Neural cell (in vitro differentiated cells): Measurements from ENCODE around the gene ARSB. TPM values are rescaled to one million over a fixed set of nuclear protein-coding genes. Genes with fewer than 3 reads are reported as not detected.
A peak's percentile ranks its signal among the peaks of the same experiment; 100 is the strongest.

Experiments used
- H2AFZ ChIP-seq: fragments of 200-600, 300-800 bp; sonication (generic), shearing (Covaris generic); 2 replicates; pipeline ENCODE4 v1.6.0; 2014; ENCODE audit warnings: low read depth, mild to moderate bottlenecking, antibody characterized with exemption, low read length, moderate library complexity
- H3F3A ChIP-seq: fragments of 200-600 bp; shearing (Covaris generic); 2 replicates; pipeline ENCODE4 v1.6.1; 2016; ENCODE audit warnings: mild to moderate bottlenecking, moderate library complexity, mixed read lengths, antibody characterized with exemption, low read length; ENCODE audit not compliant: insufficient read depth, poor library complexity, severe bottlenecking
- H3K27ac ChIP-seq: fragments of 200-600, 300-800 bp; sonication (generic), shearing (Covaris generic); 2 replicates; pipeline ENCODE4 v1.5.1; 2014; ENCODE audit warnings: mild to moderate bottlenecking, low read length, moderate library complexity
- H3K27me3 ChIP-seq: fragments of 300-800, 200-600 bp; sonication (generic), shearing (Covaris generic); 2 replicates; pipeline ENCODE4 v1.6.0; 2014; ENCODE audit warnings: mild to moderate bottlenecking, low read depth, low read length, moderate library complexity; ENCODE audit not compliant: insufficient read depth
- H3K36me3 ChIP-seq: fragments of 300-800, 200-600 bp; sonication (generic), shearing (Covaris generic); 2 replicates; pipeline ENCODE4 v1.5.1; 2014; ENCODE audit warnings: mild to moderate bottlenecking, antibody characterized with exemption, low read length, moderate library complexity; ENCODE audit not compliant: insufficient read depth
- H3K4me2 ChIP-seq: fragments of 300-800, 200-600 bp; sonication (generic), shearing (Covaris generic); 2 replicates; pipeline ENCODE4 v1.6.0; 2014; ENCODE audit warnings: mild to moderate bottlenecking, low read length
- H3K4me3 ChIP-seq: fragments of 300-800, 200-600 bp; sonication (generic), shearing (Covaris generic); 2 replicates; pipeline ENCODE4 v1.5.1; 2014; ENCODE audit warnings: mild to moderate bottlenecking, low read length, moderate library complexity
- H3K79me2 ChIP-seq: fragments of 200-600 bp; shearing (Covaris generic); replicated peaks from 2 replicates; pipeline ENCODE4 v1.6.0; 2014; ENCODE audit warnings: mild to moderate bottlenecking, low read length, moderate library complexity; ENCODE audit not compliant: insufficient read depth
- H3K9ac ChIP-seq: fragments of 300-800, 200-600 bp; sonication (generic), shearing (Covaris generic); 2 replicates; pipeline ENCODE4 v1.6.1; 2016; ENCODE audit warnings: mild to moderate bottlenecking, low read length, mixed read lengths
- H3K9me2 ChIP-seq: fragments of 200-600 bp; shearing (Covaris generic); 2 replicates; pipeline ENCODE4 v1.6.1; 2016; ENCODE audit warnings: mild to moderate bottlenecking, low read length, mixed read lengths; ENCODE audit not compliant: insufficient read depth
- H3K9me3 ChIP-seq: fragments of 200-600, 300-800 bp; sonication (generic), shearing (Covaris generic); 2 replicates; pipeline ENCODE4 v1.6.1; 2016; ENCODE audit warnings: mild to moderate bottlenecking, mixed run types, low read length, moderate library complexity, mixed read lengths
- H4K20me1 ChIP-seq: fragments of 200-600 bp; shearing (Covaris generic); 2 replicates; pipeline ENCODE4 v1.6.1; 2016; ENCODE audit warnings: mild to moderate bottlenecking, mixed run types; ENCODE audit not compliant: insufficient read depth
- EP300 ChIP-seq: fragments of 450-650 bp; conservative IDR thresholded peaks from 2 replicates; pipeline ENCODE4 v1.6.1; 2014; ENCODE audit warnings: antibody characterized with exemption, mild to moderate bottlenecking, moderate library complexity; ENCODE audit not compliant: poor library complexity, severe bottlenecking
- EZH2 ChIP-seq: fragments of 200-600, 300-800 bp; shearing (Covaris generic), sonication (generic); IDR thresholded peaks from 2 replicates; pipeline ENCODE4 v1.6.1; 2014; ENCODE audit warnings: antibody characterized with exemption, low read length, borderline replicate concordance, mild to moderate bottlenecking; ENCODE audit not compliant: insufficient read depth, poor library complexity, severe bottlenecking
- MXI1 ChIP-seq: fragments of 450-650 bp; conservative IDR thresholded peaks from 2 replicates; pipeline ENCODE4 v1.6.1; 2014; ENCODE audit warnings: antibody characterized with exemption, mild to moderate bottlenecking; ENCODE audit not compliant: poor library complexity, severe bottlenecking
- POLR2AphosphoS5 ChIP-seq: IDR thresholded peaks from 2 replicates; pipeline ENCODE4 v1.6.1; 2012
- RAD21 ChIP-seq: fragments of 450-650 bp; conservative IDR thresholded peaks from 2 replicates; pipeline ENCODE4 v1.6.1; 2014; ENCODE audit warnings: antibody characterized with exemption, mild to moderate bottlenecking, moderate library complexity
- SMC3 ChIP-seq: fragments of 450-650 bp; conservative IDR thresholded peaks from 2 replicates; pipeline ENCODE4 v1.6.1; 2014; ENCODE audit warnings: antibody characterized with exemption, mild to moderate bottlenecking, moderate library complexity; ENCODE audit not compliant: poor library complexity
- TAF1 ChIP-seq: IDR thresholded peaks from 2 replicates; pipeline ENCODE4 v1.6.1; 2012; ENCODE audit warnings: low read depth
- polyA plus RNA-seq: library from polyadenylated mRNA; depleted of rRNA; stranded (reverse); fragments of >200 nt; gene quantifications from 2 replicates; pipeline ENCODE4 v1.2.3, GENCODE V29; 2014
- TF ChIP-seq, protein P1 (sequence below): IDR thresholded peaks from 2 replicates; pipeline ENCODE4 v1.6.1; 2012; ENCODE audit warnings: borderline replicate concordance
- TF ChIP-seq, protein P2 (sequence below): fragments of 450-650 bp; IDR thresholded peaks from 2 replicates; pipeline ENCODE4 v1.5.1; 2014; ENCODE audit warnings: antibody characterized with exemption, mild to moderate bottlenecking, moderate library complexity; ENCODE audit not compliant: poor library complexity, severe bottlenecking

ARSB gene
- polyA plus RNA-seq, 1 donor from 2014 or later, result 8.7 TPM

DNA sequence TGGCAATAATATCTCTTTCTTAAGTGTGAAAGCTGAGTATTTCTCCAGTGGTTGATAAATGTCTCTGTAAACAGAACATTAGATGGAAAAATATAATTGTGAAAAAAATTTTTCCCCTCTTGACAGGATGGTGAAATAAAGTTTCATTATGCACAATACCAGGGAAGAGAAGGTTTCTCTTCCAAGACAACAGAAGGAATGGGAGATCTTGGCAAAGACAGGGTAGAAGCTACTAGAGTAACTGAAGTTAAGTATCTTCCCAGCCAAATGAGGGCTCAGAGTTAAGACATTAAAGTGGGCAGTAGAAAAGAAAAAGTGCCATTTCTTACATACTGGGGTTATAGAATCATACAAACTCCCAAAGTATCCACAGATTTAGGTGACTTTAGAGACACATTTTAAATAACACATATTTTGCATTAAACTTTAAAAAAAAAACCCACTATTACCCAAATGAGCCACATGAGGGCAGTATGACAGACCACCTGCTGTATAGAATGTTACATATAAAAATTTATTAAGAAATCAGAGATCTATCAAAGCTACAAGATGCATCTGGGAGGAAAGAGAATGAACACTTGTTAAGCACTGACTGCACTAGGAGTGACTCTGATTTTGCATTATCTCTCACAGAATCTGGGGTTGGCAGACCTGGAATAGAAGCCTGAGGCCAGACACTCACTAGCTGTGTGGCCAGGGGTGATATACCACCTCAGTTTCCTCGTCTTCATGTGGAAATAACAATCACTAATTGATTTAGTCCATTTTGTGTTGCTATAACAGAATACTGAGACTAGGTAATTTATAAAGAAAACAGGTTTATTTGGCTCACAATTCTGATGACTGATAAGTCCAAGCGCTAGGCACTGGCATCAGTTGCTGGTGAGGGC, 98.5 kb downstream of the ARSB start:
- Histone ChIP-seq H3K79me2 (no peaks in the 10 kb centered on the region), H3K4me3 (no peak overlapping the region), H3K9me2 (no peaks in the 10 kb centered on the region), H3K27ac (no peak overlapping the region), H3K9ac (no peak overlapping the region), H3K27me3 (no peaks in the 10 kb centered on the region), H4K20me1 (no peaks in the 10 kb centered on the region), H2AFZ (no peak overlapping the region), H3K4me2 (no peak overlapping the region), H3K36me3 (no peaks in the 10 kb centered on the region), H3F3A (no peaks in the 10 kb centered on the region), H3K9me3 (no peaks in the 10 kb centered on the region)
- TF ChIP-seq, protein P1, sequence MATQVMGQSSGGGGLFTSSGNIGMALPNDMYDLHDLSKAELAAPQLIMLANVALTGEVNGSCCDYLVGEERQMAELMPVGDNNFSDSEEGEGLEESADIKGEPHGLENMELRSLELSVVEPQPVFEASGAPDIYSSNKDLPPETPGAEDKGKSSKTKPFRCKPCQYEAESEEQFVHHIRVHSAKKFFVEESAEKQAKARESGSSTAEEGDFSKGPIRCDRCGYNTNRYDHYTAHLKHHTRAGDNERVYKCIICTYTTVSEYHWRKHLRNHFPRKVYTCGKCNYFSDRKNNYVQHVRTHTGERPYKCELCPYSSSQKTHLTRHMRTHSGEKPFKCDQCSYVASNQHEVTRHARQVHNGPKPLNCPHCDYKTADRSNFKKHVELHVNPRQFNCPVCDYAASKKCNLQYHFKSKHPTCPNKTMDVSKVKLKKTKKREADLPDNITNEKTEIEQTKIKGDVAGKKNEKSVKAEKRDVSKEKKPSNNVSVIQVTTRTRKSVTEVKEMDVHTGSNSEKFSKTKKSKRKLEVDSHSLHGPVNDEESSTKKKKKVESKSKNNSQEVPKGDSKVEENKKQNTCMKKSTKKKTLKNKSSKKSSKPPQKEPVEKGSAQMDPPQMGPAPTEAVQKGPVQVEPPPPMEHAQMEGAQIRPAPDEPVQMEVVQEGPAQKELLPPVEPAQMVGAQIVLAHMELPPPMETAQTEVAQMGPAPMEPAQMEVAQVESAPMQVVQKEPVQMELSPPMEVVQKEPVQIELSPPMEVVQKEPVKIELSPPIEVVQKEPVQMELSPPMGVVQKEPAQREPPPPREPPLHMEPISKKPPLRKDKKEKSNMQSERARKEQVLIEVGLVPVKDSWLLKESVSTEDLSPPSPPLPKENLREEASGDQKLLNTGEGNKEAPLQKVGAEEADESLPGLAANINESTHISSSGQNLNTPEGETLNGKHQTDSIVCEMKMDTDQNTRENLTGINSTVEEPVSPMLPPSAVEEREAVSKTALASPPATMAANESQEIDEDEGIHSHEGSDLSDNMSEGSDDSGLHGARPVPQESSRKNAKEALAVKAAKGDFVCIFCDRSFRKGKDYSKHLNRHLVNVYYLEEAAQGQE, result no peak
- TF ChIP-seq SMC3, result peak; percentile 39
- TF ChIP-seq, protein P2, sequence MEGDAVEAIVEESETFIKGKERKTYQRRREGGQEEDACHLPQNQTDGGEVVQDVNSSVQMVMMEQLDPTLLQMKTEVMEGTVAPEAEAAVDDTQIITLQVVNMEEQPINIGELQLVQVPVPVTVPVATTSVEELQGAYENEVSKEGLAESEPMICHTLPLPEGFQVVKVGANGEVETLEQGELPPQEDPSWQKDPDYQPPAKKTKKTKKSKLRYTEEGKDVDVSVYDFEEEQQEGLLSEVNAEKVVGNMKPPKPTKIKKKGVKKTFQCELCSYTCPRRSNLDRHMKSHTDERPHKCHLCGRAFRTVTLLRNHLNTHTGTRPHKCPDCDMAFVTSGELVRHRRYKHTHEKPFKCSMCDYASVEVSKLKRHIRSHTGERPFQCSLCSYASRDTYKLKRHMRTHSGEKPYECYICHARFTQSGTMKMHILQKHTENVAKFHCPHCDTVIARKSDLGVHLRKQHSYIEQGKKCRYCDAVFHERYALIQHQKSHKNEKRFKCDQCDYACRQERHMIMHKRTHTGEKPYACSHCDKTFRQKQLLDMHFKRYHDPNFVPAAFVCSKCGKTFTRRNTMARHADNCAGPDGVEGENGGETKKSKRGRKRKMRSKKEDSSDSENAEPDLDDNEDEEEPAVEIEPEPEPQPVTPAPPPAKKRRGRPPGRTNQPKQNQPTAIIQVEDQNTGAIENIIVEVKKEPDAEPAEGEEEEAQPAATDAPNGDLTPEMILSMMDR, result peak; percentile 48

DNA sequence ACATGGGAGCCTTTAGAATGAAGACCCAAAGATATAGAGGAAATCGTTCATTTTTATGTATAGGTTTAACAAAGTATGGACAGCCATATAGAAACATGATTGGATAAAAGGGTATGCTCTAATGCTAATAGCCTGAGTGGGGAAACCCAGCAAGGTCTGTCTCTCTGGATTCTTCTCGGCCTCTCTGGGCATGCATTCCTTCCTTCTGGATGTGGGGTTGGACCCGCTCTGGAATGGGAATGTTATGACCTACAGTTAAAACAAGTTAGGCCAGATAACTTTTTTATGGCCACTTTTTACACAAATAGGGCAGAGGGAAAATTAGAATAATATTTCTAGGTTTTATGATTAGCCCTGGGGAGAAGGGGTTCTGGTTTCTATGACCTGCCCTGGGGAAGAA, 103.2 kb downstream of the ARSB start:
- H3K27me3 ChIP-seq, result no peaks in the 10 kb centered on the region
- no peak overlapping the region for H2AFZ ChIP-seq
- H4K20me1 ChIP-seq, result no peaks in the 10 kb centered on the region
- H3K4me3 ChIP-seq, result no peak overlapping the region
- TF ChIP-seq EZH2, result no peak
- TF ChIP-seq, protein P2, result no peak
- TF ChIP-seq, protein P1, result no peak
- no peak for TF ChIP-seq TAF1
- no peak for TF ChIP-seq MXI1
- no peak for TF ChIP-seq RAD21
- no peak for TF ChIP-seq EP300
- no peak for TF ChIP-seq SMC3
- TF ChIP-seq POLR2AphosphoS5, result no peak
- H3K27ac ChIP-seq, result no peak overlapping the region
- no peaks in the 10 kb centered on the region for H3K9me3 ChIP-seq
- H3K36me3 ChIP-seq, result no peaks in the 10 kb centered on the region
- no peaks in the 10 kb centered on the region for H3F3A ChIP-seq
- H3K9ac ChIP-seq, result no peak overlapping the region
- H3K4me2 ChIP-seq, result no peak overlapping the region
- no peaks in the 10 kb centered on the region for H3K79me2 ChIP-seq
- no peaks in the 10 kb centered on the region for H3K9me2 ChIP-seq
